Skin of body (tissue), 2 donors: Measurements from ENCODE around the gene CBFA2T3. TPM values are rescaled to one million over a fixed set of nuclear protein-coding genes. Genes with fewer than 3 reads are reported as not detected.

ENCODE experiments used
- DNase-seq: peaks from one replicate; lab custom pipeline; 2025; lab: John Stamatoyannopoulos, UW
- total RNA-seq: library from RNA; depleted of rRNA; stranded (reverse); fragments of >200 nt; gene quantifications from one replicate; pipeline ENCODE4 v1.2.3, GENCODE V29; 2014

The CBFA2T3 gene
- total RNA-seq, 1 donor from 2014 or later = 1.7 TPM

GRCh38 chr16:88963583-88963982 lies 13.4 kb downstream of the CBFA2T3 start:
- DNase-seq = no peak

GRCh38 chr16:88962478-88963152 lies 14.4 kb downstream of the CBFA2T3 start:
- no peak for DNase-seq

GRCh38 chr16:88961011-88961410 lies 16.0 kb downstream of the CBFA2T3 start:
- DNase-seq = no peak

DNA sequence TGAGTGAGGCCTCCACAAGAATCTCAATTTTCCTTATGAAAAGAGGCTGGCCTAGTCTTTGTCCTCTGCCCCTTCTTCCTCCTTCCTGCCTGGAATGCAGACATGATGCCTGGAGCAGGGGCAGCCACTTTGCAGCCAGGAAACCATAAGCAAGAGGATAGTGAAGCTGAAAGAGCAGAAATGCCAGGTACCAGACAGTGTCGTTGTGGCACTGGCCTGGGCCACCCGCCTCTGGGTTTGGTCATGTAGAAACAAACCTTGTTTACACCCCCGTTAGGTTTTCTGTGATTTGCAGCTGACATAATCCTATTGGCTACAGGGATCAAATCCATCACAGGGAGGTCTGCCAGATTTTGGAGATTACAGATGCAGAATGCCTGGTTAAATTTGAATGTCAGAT lies 16.5 kb downstream of the CBFA2T3 start:
- no peak for DNase-seq

DNA sequence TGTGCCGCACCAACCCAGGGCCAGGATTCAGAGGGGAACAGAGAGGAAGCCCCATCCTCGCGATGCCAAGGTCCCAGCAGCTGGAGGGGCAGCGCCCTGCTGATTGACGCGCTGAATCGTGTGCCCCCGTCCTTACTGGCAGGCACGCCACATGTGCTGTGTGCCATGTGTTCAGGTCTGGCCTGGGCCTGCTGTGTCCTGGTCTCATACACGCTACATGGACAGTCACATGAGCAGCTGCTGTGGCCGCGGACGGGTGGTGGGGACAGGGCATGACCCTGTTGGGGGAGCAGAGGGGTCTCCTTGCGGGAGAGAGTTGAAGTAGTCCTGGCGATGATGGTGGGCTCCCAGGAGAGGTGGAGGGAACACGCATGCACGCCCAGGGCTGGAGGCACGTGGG lies 18.0 kb downstream of the CBFA2T3 start:
- DNase-seq = no peak

DNA sequence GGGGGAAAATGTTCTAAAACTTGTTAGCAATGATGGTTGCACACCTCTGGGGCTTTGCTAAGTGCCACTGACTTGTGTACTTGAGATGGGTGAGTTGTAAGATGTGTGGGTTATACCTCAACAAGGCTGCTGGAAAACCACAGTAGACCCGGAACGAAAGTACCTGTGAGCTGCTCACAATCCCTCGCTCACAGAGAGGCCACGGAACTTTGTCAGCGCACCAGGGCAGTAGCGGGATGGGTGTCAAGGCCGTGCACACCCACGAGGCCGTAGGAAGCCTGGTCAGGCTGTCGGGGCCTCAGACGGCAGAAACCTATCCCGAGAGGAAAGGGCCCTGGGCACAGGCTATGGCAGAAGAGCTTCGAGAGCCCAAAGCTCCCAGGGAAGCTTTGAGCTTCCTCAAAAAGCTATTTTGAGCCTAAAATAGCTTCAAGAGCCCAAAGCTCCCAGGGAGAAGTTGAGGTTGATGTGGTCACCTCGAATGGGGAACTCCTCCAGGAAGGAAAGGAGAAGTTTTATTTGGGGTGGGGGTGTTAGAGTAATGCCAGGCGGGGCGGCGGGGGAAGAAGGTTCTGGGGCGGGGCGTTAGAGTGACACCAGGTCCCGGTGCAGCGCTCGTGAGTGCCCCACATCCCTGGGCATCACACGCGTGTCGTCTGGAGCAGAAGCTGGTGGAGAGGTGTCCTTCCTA lies 19.0 kb downstream of the CBFA2T3 start:
- no peak for DNase-seq

- no peak for DNase-seq
These were observed 19.6 kb downstream of the CBFA2T3 start for GRCh38 chr16:88957433-88957767.

DNA sequence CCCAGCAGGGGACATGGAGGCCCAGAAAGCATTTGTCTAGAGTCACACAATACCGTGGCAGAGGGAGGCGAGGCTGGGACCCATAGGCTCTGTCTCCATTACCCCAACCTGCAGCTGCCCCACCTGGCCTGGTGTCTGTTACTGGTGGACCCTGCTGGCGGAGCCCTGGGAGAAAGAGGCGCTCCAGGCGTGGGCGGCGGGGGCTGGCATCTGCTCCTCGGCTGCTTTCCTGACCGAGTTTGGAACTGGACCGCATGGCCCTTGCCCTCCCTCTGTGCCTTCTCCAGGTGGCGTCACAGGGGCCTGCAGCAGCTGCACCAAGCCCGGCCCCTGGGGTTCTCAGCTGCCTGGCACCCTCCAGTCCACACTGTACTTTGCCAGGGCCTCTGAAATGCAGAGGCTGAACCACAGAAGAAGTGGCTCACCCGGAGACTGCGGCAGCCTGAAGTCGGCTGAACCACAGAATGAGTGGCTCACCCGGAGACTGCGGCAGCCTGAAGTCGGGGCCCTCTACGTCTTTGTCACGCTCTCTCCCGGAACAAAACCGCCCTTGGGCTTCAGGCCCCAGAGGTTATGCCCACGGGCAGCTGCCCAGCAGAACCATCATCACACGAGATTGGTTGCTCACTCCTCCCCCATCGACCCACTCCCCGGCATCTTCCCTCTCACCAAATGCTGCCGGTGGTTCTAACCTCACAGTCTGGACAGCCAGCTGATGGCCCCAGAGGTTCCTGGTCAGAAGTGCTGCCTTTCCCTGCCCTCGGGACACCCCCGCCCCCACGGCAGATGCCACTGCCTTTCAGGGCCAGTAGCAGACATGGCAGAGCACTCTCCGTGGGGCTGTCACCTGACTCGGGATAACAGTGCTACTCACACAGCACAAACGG lies 20.2 kb downstream of the CBFA2T3 start:
- no peak for DNase-seq

GRCh38 chr16:88955906-88956305 lies 21.1 kb downstream of the CBFA2T3 start:
- DNase-seq = no peak

DNA sequence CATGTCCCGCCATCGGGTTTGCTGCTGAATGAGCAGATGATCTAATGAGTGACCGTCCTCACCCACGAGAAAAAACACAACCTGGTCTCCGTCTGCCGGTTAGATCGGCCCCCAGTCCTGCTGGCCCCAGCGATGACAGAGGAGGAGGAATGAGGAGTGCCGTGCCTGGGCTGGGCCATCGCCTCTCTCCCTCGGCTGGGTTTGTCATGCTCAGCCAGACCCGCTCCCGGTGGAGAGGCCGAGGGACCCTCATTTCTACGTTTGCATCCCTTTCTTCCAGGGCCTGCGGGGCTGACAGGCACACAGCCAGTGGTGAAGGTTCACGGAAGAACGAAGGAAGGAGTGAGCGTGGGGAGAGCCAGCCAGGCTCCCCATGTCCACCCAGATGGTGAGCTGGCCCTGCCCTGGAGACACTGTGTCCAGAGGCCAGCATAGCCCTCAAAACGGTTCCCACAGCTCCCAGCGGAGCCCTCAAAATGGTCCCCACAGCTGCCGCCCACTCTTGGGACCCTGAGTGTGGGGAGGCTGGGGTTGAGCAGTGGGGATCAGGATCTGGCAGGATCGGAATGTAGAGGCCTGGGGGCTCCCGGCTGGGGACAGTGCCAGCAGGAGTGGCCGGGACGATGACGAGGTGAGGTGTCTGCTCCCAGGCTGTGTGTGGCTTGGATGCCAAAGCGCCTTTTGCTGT lies 23.9 kb downstream of the CBFA2T3 start:
- DNase-seq = no peak

DNA sequence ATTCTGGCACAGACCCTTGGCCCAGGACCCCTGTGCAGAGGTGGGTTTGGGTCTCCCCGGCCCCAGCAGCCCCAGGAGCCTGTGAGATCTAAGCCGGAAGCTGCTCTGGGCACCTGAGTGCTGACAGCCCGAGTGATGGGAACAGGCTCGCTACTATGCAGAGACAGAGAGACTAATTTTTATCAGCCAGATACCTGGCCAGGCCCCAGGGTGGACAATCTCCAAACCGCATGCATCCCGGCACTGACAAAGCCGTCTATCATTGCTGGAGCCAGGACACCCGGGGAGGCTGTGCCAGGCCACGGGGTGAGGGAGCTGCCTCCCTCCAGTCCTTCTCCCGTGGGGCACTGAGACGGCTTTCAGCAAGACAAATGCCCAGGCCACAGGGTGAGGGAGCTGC lies 25.0 kb downstream of the CBFA2T3 start:
- DNase-seq = no peak

DNA sequence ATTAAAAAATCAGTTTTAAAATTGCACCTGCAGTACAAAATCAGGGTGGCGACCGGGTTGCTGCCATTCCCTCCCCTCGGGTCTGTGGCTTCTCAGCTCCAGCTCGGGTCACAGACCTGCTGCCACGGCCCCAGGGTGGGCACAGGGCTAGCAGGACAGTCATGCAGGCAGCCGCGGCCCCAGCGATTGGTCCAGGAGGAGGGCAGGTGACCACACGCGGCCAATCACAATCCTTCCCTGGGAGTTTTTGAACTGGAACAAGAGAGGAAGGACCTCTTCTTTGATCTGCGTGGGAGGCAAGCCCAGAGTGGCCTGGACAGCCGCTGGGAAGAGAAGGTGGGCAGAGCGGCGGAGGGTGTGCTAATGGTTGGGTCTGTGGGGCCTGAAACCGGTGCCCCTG lies 25.5 kb downstream of the CBFA2T3 start:
- DNase-seq = no peak

- DNase-seq = no peak
These were observed 28.1 kb downstream of the CBFA2T3 start for GRCh38 chr16:88948781-88949490.

DNA sequence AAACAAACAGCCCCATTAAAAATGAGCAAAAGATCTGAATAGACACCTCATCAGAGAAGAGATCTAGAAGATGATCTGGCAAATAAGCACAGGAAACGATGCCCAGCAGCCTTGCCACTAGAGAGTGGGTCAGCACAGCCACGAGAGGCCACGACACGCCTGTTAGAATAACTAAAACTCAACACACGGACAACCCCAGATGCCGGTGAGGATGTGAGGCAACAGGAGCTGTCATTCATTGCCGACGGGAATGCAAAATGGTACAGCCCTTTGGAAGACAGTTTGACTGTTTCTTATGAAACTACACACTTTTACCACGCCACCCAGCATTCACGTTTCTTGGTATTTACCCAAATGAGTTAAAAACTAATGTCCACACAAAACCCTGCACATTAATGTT lies 31.5 kb downstream of the CBFA2T3 start:
- DNase-seq = no peak

DNA sequence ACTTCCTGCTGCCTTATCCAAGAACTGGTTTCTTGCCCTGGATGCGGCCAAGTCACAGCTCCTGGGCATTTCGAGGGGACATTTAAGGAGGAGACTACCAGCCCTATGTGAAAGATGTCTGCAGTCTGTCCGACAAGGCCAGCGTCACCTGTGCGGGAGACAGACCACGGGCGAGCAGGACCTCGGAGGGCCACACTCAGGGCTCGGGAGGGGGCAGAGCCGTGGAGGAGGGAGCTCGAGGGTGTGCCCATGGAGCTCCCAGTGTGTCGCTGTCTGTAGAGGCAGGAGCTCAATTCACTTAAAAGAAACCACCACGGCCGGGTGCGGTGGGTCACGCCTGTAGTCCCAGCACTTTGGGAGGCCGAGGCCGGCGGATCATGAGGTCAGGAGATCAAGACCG lies 33.3 kb downstream of the CBFA2T3 start:
- no peak for DNase-seq

GRCh38 chr16:88943131-88943664 lies 33.8 kb downstream of the CBFA2T3 start:
- no peak for DNase-seq

DNA sequence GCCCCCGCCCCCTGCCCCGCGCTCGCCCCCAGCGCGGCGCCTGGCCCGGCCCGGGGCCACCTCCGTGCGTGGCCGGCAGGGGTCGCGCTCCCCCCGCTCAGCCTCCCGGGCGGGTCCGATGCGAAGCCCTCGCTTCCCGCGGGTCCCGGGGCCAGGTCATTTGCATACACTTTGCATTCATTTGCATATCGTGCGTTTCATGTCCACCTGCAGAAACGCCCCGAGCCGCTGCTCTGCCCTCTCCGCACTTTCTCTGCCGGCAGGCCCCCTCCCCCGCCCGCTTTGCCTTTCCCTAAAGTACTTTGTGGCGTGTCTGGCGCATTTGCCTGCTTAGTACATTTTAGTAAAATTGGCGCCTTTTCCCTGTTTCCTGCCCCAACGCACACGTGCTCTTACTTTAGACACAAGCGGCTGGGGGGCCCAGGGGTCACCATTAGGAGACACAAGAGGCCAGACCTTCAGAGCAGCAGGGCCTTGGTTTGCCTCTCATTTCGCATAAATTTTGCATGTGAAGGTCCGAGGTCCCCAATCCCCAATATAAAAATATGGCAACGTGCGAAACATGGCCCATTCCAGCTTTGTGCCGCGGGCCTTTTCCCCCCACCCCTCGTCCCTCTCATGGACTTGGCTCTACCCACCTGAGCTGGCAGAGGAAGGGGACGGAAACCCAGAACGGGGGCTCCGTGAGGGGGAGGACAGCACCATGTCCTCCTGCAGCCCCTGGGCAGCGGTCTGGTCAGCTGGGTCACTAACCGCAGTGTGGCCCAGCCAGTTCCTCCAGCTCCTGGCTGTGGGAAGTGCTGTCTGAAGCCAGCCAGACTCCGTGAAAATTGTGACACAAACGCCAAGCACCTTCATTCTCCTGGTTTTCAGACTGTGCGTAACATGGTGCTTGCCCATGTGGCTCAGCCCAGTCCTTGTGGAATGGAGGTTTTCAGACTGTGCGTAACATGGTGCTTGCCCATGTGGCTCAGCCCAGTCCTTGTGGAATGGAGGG lies 34.8 kb downstream of the CBFA2T3 start:
- DNase-seq = no peak

- no peak for DNase-seq
These were observed 35.9 kb downstream of the CBFA2T3 start for GRCh38 chr16:88940862-88941817.
